ENCODE data around the gene WIPI1.

The WIPI1 gene

DNA sequence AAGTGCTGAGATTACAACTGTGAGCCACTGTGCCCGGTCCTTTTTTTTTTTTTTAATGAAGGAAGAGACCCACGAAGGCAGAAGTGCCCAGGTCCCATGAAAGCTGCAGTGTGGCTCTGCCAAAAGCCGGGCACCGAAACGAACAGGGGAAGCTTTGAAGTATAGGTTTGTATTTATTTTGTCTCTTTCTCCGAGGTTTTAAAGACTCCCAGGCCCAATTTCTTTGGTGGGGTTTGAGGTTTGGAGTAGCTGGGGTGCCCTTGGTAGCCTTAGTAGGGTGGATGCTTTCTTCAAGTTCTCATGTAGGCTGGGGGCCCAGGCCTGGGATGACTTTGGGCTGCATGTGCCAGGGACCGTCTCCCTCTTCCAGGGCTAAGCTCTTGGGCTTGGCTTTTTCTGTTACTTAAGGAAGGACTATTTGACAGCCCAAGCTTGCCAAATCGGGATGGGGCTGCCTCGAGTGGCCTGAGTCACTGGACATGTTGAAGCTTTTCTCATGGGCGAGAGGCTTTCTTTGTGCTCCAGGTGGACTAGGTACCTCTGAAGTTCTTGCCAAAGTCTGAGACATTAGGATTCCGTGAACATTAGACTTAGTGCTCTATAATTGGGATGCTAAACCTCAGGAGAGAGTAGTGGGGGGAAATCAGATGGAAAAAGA, 66.3 kb downstream of the WIPI1 start:
- peaks cover 4% of the 10 kb centered on the region for H3K27me3 Mint-ChIP-seq (ENCODE audit: low read depth)

DNA sequence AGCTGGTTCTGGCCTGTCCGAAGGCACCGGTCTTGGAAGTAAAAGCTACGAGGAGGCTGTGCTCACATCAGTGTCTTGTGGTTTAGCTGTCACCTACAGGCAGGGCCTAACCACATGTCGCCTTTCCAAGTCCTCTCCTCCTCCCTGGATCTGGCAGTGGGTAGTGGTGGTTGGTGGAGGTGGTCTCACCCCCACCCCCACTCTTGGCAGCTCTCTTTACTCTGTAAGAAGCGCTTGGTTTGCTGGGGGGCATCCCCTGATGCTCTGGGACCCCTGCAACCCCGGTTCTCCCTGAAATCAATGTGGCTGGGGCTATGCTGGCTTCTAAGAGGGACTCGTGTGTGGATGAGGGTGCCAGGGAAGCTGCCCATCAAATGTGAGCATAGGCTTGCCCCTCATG, 68.3 kb downstream of the WIPI1 start:
- H3K27me3 Mint-ChIP-seq (ENCODE audit: low read depth) = peaks cover 4% of the 10 kb centered on the region
- no peak overlapping the region for H3K27ac Mint-ChIP-seq
- H3K4me1 Mint-ChIP-seq = peaks cover 6% of the 10 kb centered on the region
- H3K4me3 Mint-ChIP-seq = no peak overlapping the region
- no peaks in the 10 kb centered on the region for H3K9me3 Mint-ChIP-seq
- TF ChIP-seq, protein P1, sequence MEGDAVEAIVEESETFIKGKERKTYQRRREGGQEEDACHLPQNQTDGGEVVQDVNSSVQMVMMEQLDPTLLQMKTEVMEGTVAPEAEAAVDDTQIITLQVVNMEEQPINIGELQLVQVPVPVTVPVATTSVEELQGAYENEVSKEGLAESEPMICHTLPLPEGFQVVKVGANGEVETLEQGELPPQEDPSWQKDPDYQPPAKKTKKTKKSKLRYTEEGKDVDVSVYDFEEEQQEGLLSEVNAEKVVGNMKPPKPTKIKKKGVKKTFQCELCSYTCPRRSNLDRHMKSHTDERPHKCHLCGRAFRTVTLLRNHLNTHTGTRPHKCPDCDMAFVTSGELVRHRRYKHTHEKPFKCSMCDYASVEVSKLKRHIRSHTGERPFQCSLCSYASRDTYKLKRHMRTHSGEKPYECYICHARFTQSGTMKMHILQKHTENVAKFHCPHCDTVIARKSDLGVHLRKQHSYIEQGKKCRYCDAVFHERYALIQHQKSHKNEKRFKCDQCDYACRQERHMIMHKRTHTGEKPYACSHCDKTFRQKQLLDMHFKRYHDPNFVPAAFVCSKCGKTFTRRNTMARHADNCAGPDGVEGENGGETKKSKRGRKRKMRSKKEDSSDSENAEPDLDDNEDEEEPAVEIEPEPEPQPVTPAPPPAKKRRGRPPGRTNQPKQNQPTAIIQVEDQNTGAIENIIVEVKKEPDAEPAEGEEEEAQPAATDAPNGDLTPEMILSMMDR (IDR thresholded peaks at IDR 0.05; ENCODE audit: unreplicated experiment in 3 of 3) = no peak
- H3K36me3 Mint-ChIP-seq (ENCODE audit: low read depth) = no peaks in the 10 kb centered on the region

More for the DNA sequence above, 66.3 kb downstream of the WIPI1 start:
- Mint-ChIP-seq H3K27ac (no peak overlapping the region), H3K4me1 (no peaks in the 10 kb centered on the region), H3K4me3 (no peak overlapping the region), H3K9me3 (peaks cover 3% of the 10 kb centered on the region), H3K36me3 (ENCODE audit: low read depth) (peaks cover 3% of the 10 kb centered on the region)
- TF ChIP-seq, protein P1 (IDR thresholded peaks at IDR 0.05; ENCODE audit: unreplicated experiment in 3 of 3) = no peak

DNA sequence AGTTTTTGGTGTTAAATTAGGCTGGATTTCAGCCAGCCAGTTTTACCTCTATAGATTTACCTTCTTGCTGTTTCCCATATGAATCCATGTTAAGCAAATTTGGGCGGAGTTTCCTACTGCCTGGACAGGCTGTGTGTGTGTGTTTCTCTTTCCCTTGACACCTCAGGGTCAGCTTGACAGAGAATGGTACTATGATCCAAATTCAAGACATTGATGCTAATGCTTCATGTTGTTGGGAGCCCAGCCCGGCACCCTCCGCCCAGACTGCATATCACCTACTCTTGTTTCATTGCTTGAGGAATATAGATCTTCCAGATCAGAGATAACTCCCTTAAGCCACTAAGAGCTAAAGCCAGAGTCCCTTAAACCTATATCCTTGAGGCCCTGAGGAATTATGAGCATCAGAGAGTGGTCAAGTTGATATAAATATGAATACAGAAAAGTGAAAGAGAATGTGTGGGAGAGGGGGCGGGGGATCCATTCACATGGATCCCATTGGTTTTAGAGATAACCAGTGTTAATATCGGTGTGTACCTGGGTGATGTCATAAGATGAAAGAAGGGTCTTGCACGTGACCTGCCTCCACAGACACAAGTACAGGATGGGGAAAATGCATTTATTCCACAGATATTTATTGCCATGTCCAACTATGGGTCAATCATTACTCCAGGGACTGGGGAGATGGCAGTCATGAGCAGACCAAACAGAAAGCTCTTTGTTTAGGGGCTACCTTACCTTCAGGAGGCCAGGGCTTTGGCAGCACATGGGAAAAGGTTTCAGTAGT, 69.7 kb downstream of the WIPI1 start:
- Mint-ChIP-seq H3K27ac (no peak overlapping the region), H3K27me3 (ENCODE audit: low read depth) (peaks cover 4% of the 10 kb centered on the region), H3K9me3 (no peaks in the 10 kb centered on the region), H3K4me1 (peaks cover 11% of the 10 kb centered on the region), H3K36me3 (ENCODE audit: low read depth) (no peaks in the 10 kb centered on the region), H3K4me3 (no peak overlapping the region)
- TF ChIP-seq, protein P1 (IDR thresholded peaks at IDR 0.05; ENCODE audit: unreplicated experiment in 3 of 3) = no peak

DNA sequence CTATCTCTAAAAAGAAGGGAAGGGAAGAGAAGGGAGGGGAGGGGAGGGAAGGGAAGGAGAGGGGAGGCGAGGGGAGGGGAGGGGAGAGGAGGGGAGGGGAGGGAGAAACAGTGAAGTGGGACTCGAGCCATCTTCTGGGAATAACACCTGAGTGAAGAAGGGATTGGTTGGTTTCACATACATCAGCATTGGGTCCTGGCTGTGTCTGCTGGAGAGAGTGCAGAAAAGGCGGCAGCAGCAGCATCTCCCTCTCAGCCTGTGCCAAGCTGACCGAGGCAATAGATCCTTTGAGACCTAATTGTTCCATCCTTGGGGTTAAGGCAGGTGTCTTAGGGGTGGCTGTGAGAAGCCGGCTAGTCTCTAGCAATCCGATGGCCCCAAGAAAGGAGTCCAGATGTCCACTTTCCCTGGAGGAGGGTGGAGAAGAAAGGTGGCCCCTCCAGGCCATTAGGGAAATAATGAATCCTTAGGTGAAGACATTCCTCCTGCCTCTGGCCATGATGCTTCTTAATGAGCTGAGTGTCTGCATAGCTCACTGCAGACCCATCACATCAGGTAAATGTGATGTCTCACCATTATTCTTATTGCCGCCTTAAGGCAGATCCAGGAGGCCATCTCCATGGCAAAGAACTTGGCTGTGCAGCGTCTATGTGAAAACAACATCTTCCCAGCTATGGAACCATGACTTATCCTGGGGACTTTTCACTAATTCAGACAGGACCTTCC, 71.6 kb downstream of the WIPI1 start:
- Mint-ChIP-seq H3K36me3 (ENCODE audit: low read depth) (no peaks in the 10 kb centered on the region), H3K4me1 (peaks cover 23% of the 10 kb centered on the region), H3K9me3 (no peaks in the 10 kb centered on the region), H3K27me3 (ENCODE audit: low read depth) (peaks cover 4% of the 10 kb centered on the region), H3K27ac (no peak overlapping the region), H3K4me3 (no peak overlapping the region)
- TF ChIP-seq, protein P1 (IDR thresholded peaks at IDR 0.05; ENCODE audit: unreplicated experiment in 3 of 3) = no peak

DNA sequence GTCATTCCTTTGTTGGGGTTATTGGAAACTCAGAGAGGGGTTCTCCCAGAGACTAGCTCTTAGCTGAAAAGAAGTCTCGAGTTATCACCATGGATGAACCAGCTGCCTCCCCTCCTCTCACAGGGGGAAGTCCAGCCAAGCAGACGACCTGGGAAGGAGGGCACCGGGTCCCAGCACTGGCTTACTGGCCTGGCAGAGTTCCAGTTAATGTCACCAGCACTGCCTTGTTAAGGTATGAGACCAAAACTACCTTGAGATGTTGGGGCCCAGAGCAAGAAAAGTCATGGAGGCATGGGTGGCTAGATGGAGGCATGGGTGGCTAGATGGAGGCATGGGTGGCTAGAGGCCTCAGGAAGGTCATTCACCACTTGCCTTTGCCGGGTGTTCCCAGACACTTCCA, 72.4 kb downstream of the WIPI1 start:
- H3K27ac Mint-ChIP-seq = no peak overlapping the region
- peaks cover 4% of the 10 kb centered on the region for H3K27me3 Mint-ChIP-seq (ENCODE audit: low read depth)
- H3K36me3 Mint-ChIP-seq (ENCODE audit: low read depth) = no peaks in the 10 kb centered on the region
- no peak overlapping the region for H3K4me3 Mint-ChIP-seq
- H3K4me1 Mint-ChIP-seq = peaks cover 24% of the 10 kb centered on the region
- H3K9me3 Mint-ChIP-seq = no peaks in the 10 kb centered on the region
- TF ChIP-seq, protein P1 (IDR thresholded peaks at IDR 0.05; ENCODE audit: unreplicated experiment in 3 of 3) = no peak
